ENCODE measurements around the gene UBE4B. TPM values are rescaled to one million over a fixed set of nuclear protein-coding genes. Genes with fewer than 3 reads are reported as not detected.

Gene UBE4B
- total RNA-seq, 1 experiment from 2014 or later: 33.5 TPM

- peak; percentile 36 for DNase-seq (ENCODE audit: low read depth)
Measured at GRCh38 chr1:10033359-10033845, 644 bp downstream of the UBE4B start.

GRCh38 chr1:10042746-10043145 is 10.0 kb downstream of the UBE4B start:
- DNase-seq (ENCODE audit: low read depth): no peak

- no peak for DNase-seq (ENCODE audit: low read depth)
Measured at GRCh38 chr1:10045480-10046355, 13.0 kb downstream of the UBE4B start.

- DNase-seq (ENCODE audit: low read depth): no peak
Measured at GRCh38 chr1:10046356-10047085, 13.8 kb downstream of the UBE4B start.

GRCh38 chr1:10048601-10049000 is 15.8 kb downstream of the UBE4B start:
- DNase-seq (ENCODE audit: low read depth): no peak

- no peak for DNase-seq (ENCODE audit: low read depth)
Measured at GRCh38 chr1:10050611-10051010, 17.9 kb downstream of the UBE4B start.

- DNase-seq (ENCODE audit: low read depth): no peak
Measured at GRCh38 chr1:10051656-10052055, 18.9 kb downstream of the UBE4B start.

- DNase-seq (ENCODE audit: low read depth): no peak
Measured at GRCh38 chr1:10052347-10052746, 19.6 kb downstream of the UBE4B start.

- DNase-seq (ENCODE audit: low read depth): no peak
Measured at GRCh38 chr1:10054465-10054864, 21.7 kb downstream of the UBE4B start.

GRCh38 chr1:10056599-10056987 is 23.8 kb downstream of the UBE4B start:
- no peak for DNase-seq (ENCODE audit: low read depth)

- peak; percentile 69 for DNase-seq (ENCODE audit: low read depth)
Measured at GRCh38 chr1:10057343-10057742, 24.6 kb downstream of the UBE4B start.

- no peak for DNase-seq (ENCODE audit: low read depth)
Measured at GRCh38 chr1:10057796-10058195, 25.0 kb downstream of the UBE4B start.

- no peak for DNase-seq (ENCODE audit: low read depth)
Measured at GRCh38 chr1:10059342-10059718, 26.6 kb downstream of the UBE4B start.

- DNase-seq (ENCODE audit: low read depth): no peak
Measured at GRCh38 chr1:10060311-10061100, 27.7 kb downstream of the UBE4B start.

- DNase-seq (ENCODE audit: low read depth): no peak
Measured at GRCh38 chr1:10061276-10061675, 28.5 kb downstream of the UBE4B start.

- no peak for DNase-seq (ENCODE audit: low read depth)
Measured at GRCh38 chr1:10063878-10064277, 31.1 kb downstream of the UBE4B start.

- no peak for DNase-seq (ENCODE audit: low read depth)
Measured at GRCh38 chr1:10064416-10065343, 31.9 kb downstream of the UBE4B start.

- peak; percentile 60 for DNase-seq (ENCODE audit: low read depth)
Measured at GRCh38 chr1:10065344-10065685, 32.6 kb downstream of the UBE4B start.

- no peak for DNase-seq (ENCODE audit: low read depth)
Measured at GRCh38 chr1:10065760-10066159, 33.0 kb downstream of the UBE4B start.

GRCh38 chr1:10068605-10069294 is 36.0 kb downstream of the UBE4B start:
- peak; percentile 8 for DNase-seq (ENCODE audit: low read depth)

Data from RPMI7951 (cell line).